Measurements from ENCODE around the gene KCND2.

The KCND2 gene

GRCh38 chr7:120370954-120371353 lies 98.0 kb downstream of the KCND2 start:
- no peak for DNase-seq (ENCODE audit: low read depth)
- H3K4me3 ChIP-seq (ENCODE audit: control insufficient read depth, low read depth, low read length): no peak overlapping the region
- TF ChIP-seq CTCF (conservative IDR thresholded peaks at IDR 0.05; ENCODE audit: control insufficient read depth, insufficient read depth, low read depth, low read length): no peak

DNA sequence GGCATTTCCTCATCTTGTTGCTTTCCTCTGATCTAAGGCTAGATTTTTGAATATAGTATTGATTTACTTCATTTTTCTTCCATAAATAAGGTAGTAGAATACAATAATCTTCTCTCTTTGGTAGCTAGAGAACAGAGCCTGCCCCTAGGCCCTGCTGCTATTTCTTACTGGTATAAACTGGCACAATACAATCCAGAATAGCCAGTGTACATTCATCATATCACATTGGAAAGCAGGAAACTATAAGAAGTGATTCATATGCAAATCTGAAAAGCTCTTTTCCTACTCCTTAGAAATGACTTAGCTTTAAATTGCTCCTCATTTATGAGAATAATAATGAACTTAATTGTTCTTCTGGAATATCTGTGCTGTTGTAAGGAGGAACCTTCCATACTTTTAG lies 100.2 kb downstream of the KCND2 start:
- no peak for DNase-seq (ENCODE audit: low read depth)
- no peak overlapping the region for H3K4me3 ChIP-seq (ENCODE audit: control insufficient read depth, low read depth, low read length)
- TF ChIP-seq CTCF (conservative IDR thresholded peaks at IDR 0.05; ENCODE audit: control insufficient read depth, insufficient read depth, low read depth, low read length): no peak

GRCh38 chr7:120394595-120394994 lies 121.6 kb downstream of the KCND2 start:
- no peak overlapping the region for H3K4me3 ChIP-seq (ENCODE audit: control insufficient read depth, low read depth, low read length)
- TF ChIP-seq CTCF (conservative IDR thresholded peaks at IDR 0.05; ENCODE audit: control insufficient read depth, insufficient read depth, low read depth, low read length): no peak
- no peak for DNase-seq (ENCODE audit: low read depth)

GRCh38 chr7:120395526-120396019 lies 122.6 kb downstream of the KCND2 start:
- DNase-seq (ENCODE audit: low read depth): no peak
- no peak overlapping the region for H3K4me3 ChIP-seq (ENCODE audit: control insufficient read depth, low read depth, low read length)
- no peak for TF ChIP-seq CTCF (conservative IDR thresholded peaks at IDR 0.05; ENCODE audit: control insufficient read depth, insufficient read depth, low read depth, low read length)

- no peak for TF ChIP-seq CTCF (conservative IDR thresholded peaks at IDR 0.05; ENCODE audit: control insufficient read depth, insufficient read depth, low read depth, low read length)
- H3K4me3 ChIP-seq (ENCODE audit: control insufficient read depth, low read depth, low read length): no peak overlapping the region
- no peak for DNase-seq (ENCODE audit: low read depth)
These were observed 125.5 kb downstream of the KCND2 start for GRCh38 chr7:120398284-120399000.

- no peak for TF ChIP-seq CTCF (conservative IDR thresholded peaks at IDR 0.05; ENCODE audit: control insufficient read depth, insufficient read depth, low read depth, low read length)
- DNase-seq (ENCODE audit: low read depth): no peak
- no peak overlapping the region for H3K4me3 ChIP-seq (ENCODE audit: control insufficient read depth, low read depth, low read length)
These were observed 128.0 kb downstream of the KCND2 start for GRCh38 chr7:120400806-120401455.

Data from fibroblast of mammary gland (primary cell).